Transverse colon (tissue), 4 donors: ENCODE data around the gene ATG4A.

ENCODE experiments used
- CTCF ChIP-seq, 5 experiments: fragments of 200-600 bp in 3 of 5; fragments of 450-650 bp in 2 of 5; sonication (generic) in 3 of 5; IDR thresholded peaks; 1 replicate in 2 of 5; 2 replicates in 3 of 5; pipeline ENCODE4 v1.5.1; 2016 to 2017; ENCODE audit warnings: antibody characterized with exemption in 5 of 5, inconsistent platforms in 3 of 5, mild to moderate bottlenecking in 2 of 5, moderate library complexity in 1 of 5
- POLR2A ChIP-seq: fragments of 450-650 bp; IDR thresholded peaks from one replicate; pipeline ENCODE4 v1.6.1; 2016; ENCODE audit warnings: antibody characterized with exemption, mild to moderate bottlenecking, moderate library complexity
- POLR2AphosphoS5 ChIP-seq, 3 donors: sonication (generic); formaldehyde crosslinking; IDR thresholded peaks; one replicate each; pipeline ENCODE4 v1.6.1; 2016; ENCODE audit warnings: antibody characterized with exemption in 3 of 3

DNA sequence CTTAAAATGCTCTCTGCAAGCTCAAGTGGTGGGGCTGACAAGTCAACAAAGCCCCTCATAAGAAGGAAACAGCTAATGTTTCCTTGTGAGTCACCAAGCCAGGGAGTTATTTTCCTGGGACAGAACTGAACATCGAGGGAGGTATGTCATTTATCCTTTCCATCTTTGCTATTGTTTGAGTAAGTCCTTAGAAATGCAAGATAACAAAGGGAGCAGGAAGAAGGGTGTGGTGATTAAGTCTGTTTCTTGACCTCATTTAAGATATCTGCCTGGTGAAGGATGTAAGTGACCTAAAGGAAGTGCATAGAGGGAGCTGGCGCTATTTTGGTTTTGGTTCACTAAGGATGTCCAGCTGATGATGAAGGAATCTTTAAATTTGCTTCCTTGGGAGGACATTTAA, 39.9 kb downstream of the ATG4A start:
- no peak for TF ChIP-seq POLR2A
- TF ChIP-seq CTCF (IDR thresholded peaks at IDR 0.05), result no peak
- no peak for TF ChIP-seq POLR2AphosphoS5 (IDR thresholded peaks at IDR 0.05)
